NCI-H69 (cell line): ENCODE measurements around the gene GMEB2.
A peak's percentile ranks its signal among the peaks of the same experiment; 100 is the strongest.
"Not testable (repeated sequence)": the region's sequence is repeated elsewhere in the genome, so short reads cannot be mapped to it uniquely, and the experiment has no call there.

Source experiments
- DNase-seq: peaks from one replicate; lab custom pipeline; 2025; lab: John Stamatoyannopoulos, UW

The GMEB2 gene

GRCh38 chr20:63639093-63639975 is 12.4 kb upstream of the GMEB2 start:
- DNase-seq = no peak

GRCh38 chr20:63636752-63637628 is 10.1 kb upstream of the GMEB2 start:
- DNase-seq = no peak

- no peak for DNase-seq
Measured at GRCh38 chr20:63635431-63636141, 8.7 kb upstream of the GMEB2 start.

GRCh38 chr20:63633732-63634131 is 6.8 kb upstream of the GMEB2 start:
- no peak for DNase-seq

- not testable (repeated sequence) for DNase-seq
Measured at GRCh38 chr20:63631426-63631825, 4.5 kb upstream of the GMEB2 start.

- DNase-seq = not testable (repeated sequence)
Measured at GRCh38 chr20:63630956-63631355, 4.1 kb upstream of the GMEB2 start.

GRCh38 chr20:63628246-63628975 is 1.5 kb upstream of the GMEB2 start:
- DNase-seq = peak; percentile 75

- DNase-seq = no peak
Measured at GRCh38 chr20:63627751-63628245, 897 bp upstream of the GMEB2 start.

- DNase-seq = peak; percentile 94
Measured at GRCh38 chr20:63627129-63627750, 339 bp upstream of the GMEB2 start.

GRCh38 chr20:63625771-63626423 is 1.0 kb downstream of the GMEB2 start:
- DNase-seq = no peak

GRCh38 chr20:63624486-63624885 is 2.4 kb downstream of the GMEB2 start:
- peak; percentile 34 for DNase-seq

GRCh38 chr20:63622732-63623131 is 4.2 kb downstream of the GMEB2 start:
- DNase-seq = no peak

- DNase-seq = no peak
Measured at GRCh38 chr20:63622096-63622495, 4.8 kb downstream of the GMEB2 start.

- DNase-seq = no peak
Measured at GRCh38 chr20:63620991-63621390, 5.9 kb downstream of the GMEB2 start.

GRCh38 chr20:63619505-63619904 is 7.4 kb downstream of the GMEB2 start:
- no peak for DNase-seq

GRCh38 chr20:63619086-63619485 is 7.8 kb downstream of the GMEB2 start:
- no peak for DNase-seq

- DNase-seq = no peak
Measured at GRCh38 chr20:63618291-63618980, 8.5 kb downstream of the GMEB2 start.

GRCh38 chr20:63617876-63618265 is 9.0 kb downstream of the GMEB2 start:
- no peak for DNase-seq

GRCh38 chr20:63617092-63617875 is 9.6 kb downstream of the GMEB2 start:
- no peak for DNase-seq
